Caco-2 (cell line): ENCODE data around the gene WDR48. TPM values are rescaled to one million over a fixed set of nuclear protein-coding genes. Genes with fewer than 3 reads are reported as not detected.

Source experiments
- BruUV-seq: library from RNA; stranded (reverse); fragments of 400-500 nt; replicated peaks from 2 replicates; lab custom pipeline; 2021; lab: Mats Ljungman, UMichigan
- CTCF ChIA-PET: fragments of 300-600 bp; sonication (Branson Sonifier 250); formaldehyde crosslinking; loops from one replicate; lab custom pipeline; 2022; ENCODE audit warnings: antibody characterized with exemption; lab: Charles Lee
- POLR2A ChIA-PET: fragments of 300-600 bp; sonication (Branson Sonifier 250); formaldehyde crosslinking; loops from one replicate; lab custom pipeline; 2022; ENCODE audit warnings: antibody characterized with exemption; lab: Charles Lee
- DNase-seq, 2 experiments: peaks; one replicate each; pipeline versions ENCODE4 v3.0.0 to v3.0.0-alpha.2; 2020 to 2022
- H3K27me3 ChIP-seq: replicated peaks from 2 replicates; pipeline ENCODE4 v1.6.0; 2011; ENCODE audit warnings: low read length; ENCODE audit not compliant: control insufficient read depth, insufficient read depth
- H3K36me3 ChIP-seq: 2 replicates; pipeline ENCODE4 v1.5.1; 2011; ENCODE audit warnings: low read length; ENCODE audit not compliant: control insufficient read depth, insufficient read depth
- H3K4me1 ChIP-seq: fragments of 250-450 bp; sonication (Bioruptor Pico); 2 replicates; pipeline ENCODE4 v1.5.1; 2020; ENCODE audit warnings: mild to moderate bottlenecking
- H3K4me3 ChIP-seq: 2 replicates; pipeline ENCODE4 v1.5.1; 2011; ENCODE audit warnings: low read depth, mild to moderate bottlenecking, control low read depth, low read length
- H3K9me3 ChIP-seq: fragments of 250-450 bp; sonication (Bioruptor Pico); 2 replicates; pipeline ENCODE4 v1.5.1; 2020; ENCODE audit warnings: mild to moderate bottlenecking, moderate library complexity
- H3K27ac Mint-ChIP-seq: one replicate; pipeline ENCODE4 v1.8.0; 2022; ENCODE audit warnings: mixed read lengths; ENCODE audit not compliant: unreplicated experiment
- H3K27me3 Mint-ChIP-seq: one replicate; pipeline ENCODE4 v1.8.0; 2022; ENCODE audit warnings: mixed read lengths; ENCODE audit not compliant: insufficient read depth, unreplicated experiment
- H3K36me3 Mint-ChIP-seq: one replicate; pipeline ENCODE4 v1.8.0; 2022; ENCODE audit warnings: mild to moderate bottlenecking, mixed read lengths; ENCODE audit not compliant: insufficient read depth, unreplicated experiment
- H3K4me1 Mint-ChIP-seq: one replicate; pipeline ENCODE4 v1.8.0; 2022; ENCODE audit warnings: low read depth, mixed read lengths; ENCODE audit not compliant: unreplicated experiment
- H3K4me3 Mint-ChIP-seq: one replicate; pipeline ENCODE4 v1.8.0; 2022; ENCODE audit warnings: mild to moderate bottlenecking, moderate library complexity, mixed read lengths; ENCODE audit not compliant: unreplicated experiment
- H3K9me3 Mint-ChIP-seq: one replicate; pipeline ENCODE4 v1.8.0; 2022; ENCODE audit warnings: mixed read lengths; ENCODE audit not compliant: unreplicated experiment
- CTCF ChIP-seq, 2 experiments: fragments of 200-600 bp in 1 of 2; IDR thresholded peaks; 1 replicate in 1 of 2; 2 replicates in 1 of 2; pipeline versions ENCODE4 v1.5.1 to v1.8.0; 2011 to 2022; ENCODE audit warnings: antibody characterized with exemption in 1 of 2, control low read depth in 1 of 2, inconsistent platforms in 1 of 2, low read depth in 1 of 2, low read length in 1 of 2, mild to moderate bottlenecking in 1 of 2, moderate library complexity in 1 of 2; ENCODE audit not compliant: insufficient read depth in 1 of 2, severe bottlenecking in 1 of 2, unreplicated experiment in 1 of 2
- intact Hi-C: fragments of 100-400 bp; cut with micrococcal nuclease; formaldehyde crosslinking; loops from one replicate; pipeline ENCODE4 v1.10.0; 2022; ENCODE audit not compliant: unreplicated experiment
- total RNA-seq: library from RNA; stranded (reverse); gene quantifications from 2 replicates; pipeline ENCODE4 v1.2.3, GENCODE V29; 2022

The WDR48 gene
- total RNA-seq, 1 experiment from 2014 or later, result 27.6 TPM

DNA sequence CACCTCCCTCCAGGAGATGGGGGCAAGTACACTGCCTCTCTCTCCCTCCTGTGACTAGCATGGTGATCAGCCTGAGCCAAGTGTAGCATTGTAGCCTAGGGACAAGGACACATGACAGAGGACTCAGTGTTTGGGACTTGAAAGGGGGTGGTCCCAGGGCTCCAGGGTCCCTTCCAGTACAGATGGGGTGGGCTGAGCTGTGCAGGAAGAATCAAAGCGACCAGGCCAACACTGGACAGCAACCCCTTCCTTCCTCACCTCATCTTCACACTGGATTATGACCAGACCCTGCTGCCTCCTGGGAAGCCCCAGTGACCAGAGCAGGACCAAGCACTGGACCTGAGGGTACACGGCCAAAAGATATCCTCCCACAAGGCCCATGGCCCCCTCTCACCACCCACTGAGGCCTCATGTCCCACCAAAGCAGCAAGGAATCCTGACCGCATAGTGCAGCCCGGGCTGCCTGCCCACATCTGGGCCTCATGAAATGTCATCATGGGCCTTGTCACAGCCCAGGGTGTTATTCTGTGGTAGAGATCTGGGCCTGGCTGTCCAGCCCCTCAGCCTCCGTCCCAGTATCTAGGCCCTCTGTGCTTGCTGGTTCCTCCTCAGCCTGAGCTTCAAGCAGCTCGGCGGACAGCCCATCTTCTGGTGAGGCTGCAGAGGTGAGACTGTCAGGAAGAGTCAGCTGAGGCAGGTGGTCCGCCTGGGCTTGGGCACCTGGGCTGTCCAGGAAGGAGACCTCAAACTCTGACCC is 46.1 kb downstream of the WDR48 start:
- H3K4me3 ChIP-seq, result no peak overlapping the region
- intact Hi-C loops, result no loop called here
- no peak for DNase-seq
- ChIA-PET POLR2A (no interaction called here), CTCF (interaction anchor here (0.6 kb wide), 1 partner anchor 10 kb away, joined by 3 read pairs; the partner anchor contains the start of genes GORASP1 and TTC21A)
- H3K27me3 ChIP-seq, result no peaks in the 10 kb centered on the region
- H3K4me1 Mint-ChIP-seq, result no peaks in the 10 kb centered on the region
- no peaks in the 10 kb centered on the region for H3K9me3 ChIP-seq
- no peaks in the 10 kb centered on the region for H3K27me3 Mint-ChIP-seq
- H3K9me3 Mint-ChIP-seq, result no peaks in the 10 kb centered on the region
- peaks cover 29% of the 10 kb centered on the region for H3K36me3 Mint-ChIP-seq
- H3K27ac Mint-ChIP-seq, result no peak overlapping the region
- H3K4me3 Mint-ChIP-seq, result no peak overlapping the region
- no peak for TF ChIP-seq CTCF (IDR thresholded peaks at IDR 0.05; ENCODE audit: insufficient read depth in 1 of 2, low read depth in 1 of 2, low read length in 1 of 2, severe bottlenecking in 1 of 2, unreplicated experiment in 1 of 2)
- peaks cover 5% of the 10 kb centered on the region for H3K36me3 ChIP-seq
- BruUV-seq, result no TSS peak
- H3K4me1 ChIP-seq, result no peaks in the 10 kb centered on the region

DNA sequence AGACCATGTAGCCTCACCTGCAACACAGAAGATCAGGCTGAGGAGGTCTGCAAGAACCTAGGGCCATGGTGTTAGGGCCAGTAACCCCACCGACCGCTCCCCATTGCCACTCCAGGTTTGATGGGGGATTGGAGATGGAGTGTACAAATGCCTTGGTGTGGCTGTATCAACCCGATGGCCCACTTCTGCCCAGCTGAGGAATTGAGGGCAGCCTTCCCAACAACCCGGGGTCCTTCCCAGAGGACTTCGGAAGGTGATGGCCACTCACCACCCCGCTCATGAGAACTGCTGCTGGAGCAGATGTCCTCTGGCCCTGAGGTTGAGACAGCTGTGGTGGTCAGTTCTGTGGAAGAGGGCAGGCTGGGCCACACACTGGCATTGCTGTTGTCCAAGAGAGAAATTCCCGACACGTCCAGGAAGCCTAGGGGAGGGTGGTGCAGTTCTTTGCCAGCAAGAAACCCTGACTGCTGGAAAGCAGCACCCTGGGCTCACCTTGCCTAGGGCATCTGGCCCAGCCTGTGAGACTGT is 46.7 kb downstream of the WDR48 start:
- DNase-seq, result no peak
- Mint-ChIP-seq H3K27ac (no peak overlapping the region), H3K27me3 (no peaks in the 10 kb centered on the region), H3K36me3 (peaks cover 25% of the 10 kb centered on the region), H3K4me3 (no peak overlapping the region), H3K4me1 (no peaks in the 10 kb centered on the region), H3K9me3 (no peaks in the 10 kb centered on the region)
- H3K9me3 ChIP-seq, result no peaks in the 10 kb centered on the region
- CTCF ChIA-PET, result no interaction called here
- no TSS peak for BruUV-seq
- intact Hi-C loops, result no loop called here
- peaks cover 5% of the 10 kb centered on the region for H3K36me3 ChIP-seq
- POLR2A ChIA-PET, result no interaction called here
- no peak for TF ChIP-seq CTCF (IDR thresholded peaks at IDR 0.05; ENCODE audit: insufficient read depth in 1 of 2, low read depth in 1 of 2, low read length in 1 of 2, severe bottlenecking in 1 of 2, unreplicated experiment in 1 of 2)
- no peak overlapping the region for H3K4me3 ChIP-seq
- no peaks in the 10 kb centered on the region for H3K27me3 ChIP-seq
- no peaks in the 10 kb centered on the region for H3K4me1 ChIP-seq

- no peak for TF ChIP-seq CTCF (IDR thresholded peaks at IDR 0.05; ENCODE audit: insufficient read depth in 1 of 2, low read depth in 1 of 2, low read length in 1 of 2, severe bottlenecking in 1 of 2, unreplicated experiment in 1 of 2)
- H3K4me1 Mint-ChIP-seq, result no peaks in the 10 kb centered on the region
- CTCF ChIA-PET, result no interaction called here
- H3K27ac Mint-ChIP-seq, result no peak overlapping the region
- no peak overlapping the region for H3K4me3 Mint-ChIP-seq
- no peak overlapping the region for H3K4me3 ChIP-seq
- intact Hi-C loops, result no loop called here
- DNase-seq, result no peak
- peaks cover 5% of the 10 kb centered on the region for H3K36me3 ChIP-seq
- H3K9me3 Mint-ChIP-seq, result no peaks in the 10 kb centered on the region
- no TSS peak for BruUV-seq
- H3K27me3 Mint-ChIP-seq, result no peaks in the 10 kb centered on the region
- no peaks in the 10 kb centered on the region for H3K4me1 ChIP-seq
- peaks cover 18% of the 10 kb centered on the region for H3K36me3 Mint-ChIP-seq
- H3K9me3 ChIP-seq, result no peaks in the 10 kb centered on the region
- no peaks in the 10 kb centered on the region for H3K27me3 ChIP-seq
- POLR2A ChIA-PET, result no interaction called here
Measured at GRCh38 chr3:39099242-39099641, 47.4 kb downstream of the WDR48 start.
